GM21723 (cell line): Measurements from ENCODE around the gene GPR180.

Experiments
- ATAC-seq: cut with Tn5 transposase; IDR thresholded peaks from one replicate; pipeline ENCODE4 v1.9.1; 2021; ENCODE audit warnings: mild to moderate bottlenecking, moderate library complexity; ENCODE audit not compliant: unreplicated experiment

Gene GPR180

DNA sequence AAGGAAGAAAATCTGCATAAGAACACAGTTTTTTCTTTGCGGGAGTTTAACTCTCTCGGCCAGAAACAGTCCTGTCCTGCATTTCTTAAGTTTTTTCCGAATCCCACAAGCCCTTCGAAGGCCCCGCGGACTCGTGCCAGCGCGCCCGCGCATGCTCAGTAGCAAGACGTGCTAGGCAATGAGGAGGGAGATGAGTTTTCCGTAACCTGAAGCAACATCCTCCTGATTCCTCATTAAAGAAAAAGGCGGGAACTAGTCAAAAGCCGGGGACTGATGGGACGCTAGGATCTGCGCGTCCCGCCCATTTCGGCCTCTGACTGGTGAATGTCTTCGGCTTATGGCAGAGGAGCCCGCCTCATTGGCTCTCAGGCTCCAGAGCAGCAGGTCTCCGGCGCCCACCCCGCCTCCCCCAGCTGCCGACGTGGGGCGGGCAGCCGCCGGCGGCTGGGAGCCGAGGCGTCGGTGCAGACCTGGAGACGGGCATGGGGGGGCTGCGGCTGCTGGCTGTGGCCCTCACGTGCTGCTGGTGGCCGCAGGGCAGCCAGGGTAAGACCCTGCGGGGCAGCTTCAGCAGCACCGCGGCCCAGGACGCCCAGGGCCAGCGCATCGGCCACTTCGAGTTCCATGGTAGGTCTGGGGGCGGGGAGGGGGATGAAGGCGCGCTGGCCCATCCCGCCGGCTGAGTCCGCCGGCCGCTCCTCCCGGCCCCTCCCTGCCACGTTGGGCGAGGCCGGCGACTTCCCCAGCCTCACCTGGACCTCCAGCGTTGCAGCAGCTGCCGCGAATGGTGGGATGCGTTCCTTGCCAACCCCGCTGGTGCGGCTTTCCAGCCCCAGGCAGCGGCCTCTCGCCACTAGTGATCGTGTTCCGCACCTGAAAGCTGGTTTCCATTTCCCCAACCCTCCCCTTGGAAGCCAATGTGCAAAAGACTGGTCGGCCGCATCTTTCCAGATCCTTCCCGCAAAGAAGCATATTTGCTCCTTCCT, at the start of gene GPR180:
Gene GPR180, plus strand, starts transcription at position 412 of the 986 bp plus-strand sequence. Its CDS starts 71 bp downstream, at position 483.
- peak; percentile 99 for ATAC-seq

DNA sequence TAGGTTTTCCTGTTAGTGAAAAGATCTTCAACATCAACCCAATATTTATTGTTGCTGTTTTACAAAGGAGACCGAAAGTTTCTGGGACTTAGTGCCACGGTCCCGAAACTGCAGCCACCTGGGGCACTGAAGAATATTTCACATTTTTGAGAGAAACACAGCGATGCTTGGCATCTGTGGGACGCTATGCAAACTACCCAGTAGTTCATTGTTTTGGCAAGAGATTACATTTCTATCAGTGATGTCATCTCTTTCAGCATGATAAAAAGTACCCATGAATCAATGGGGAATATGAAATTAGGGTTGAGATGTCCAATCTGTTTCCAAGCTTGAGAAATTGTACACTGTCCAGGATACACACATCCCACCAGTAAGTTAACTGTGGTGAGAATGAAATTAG, 49.6 kb upstream of the GPR180 start:
- ATAC-seq: no peak

GRCh38 chr13:94553766-94554165, 47.9 kb upstream of the GPR180 start:
- no peak for ATAC-seq

DNA sequence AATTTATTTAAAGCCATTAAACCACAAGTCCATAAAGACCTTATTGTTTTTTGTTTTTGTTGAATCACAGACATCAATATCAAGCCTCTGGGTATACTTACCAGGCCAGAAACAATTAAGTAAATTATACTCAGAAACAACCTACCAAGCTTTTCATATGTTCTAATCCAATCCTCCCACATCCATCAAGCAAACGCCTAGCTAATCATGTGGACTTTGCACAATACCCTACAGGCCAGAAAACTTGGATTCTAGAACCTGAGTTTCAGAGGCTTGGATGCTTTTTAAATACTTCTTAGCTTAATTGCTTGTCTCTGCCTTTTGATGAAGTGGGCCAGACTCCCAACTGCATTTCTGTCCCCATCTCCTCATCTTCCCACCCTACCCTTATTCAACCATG, 45.6 kb upstream of the GPR180 start:
- no peak for ATAC-seq

GRCh38 chr13:94556621-94557020, 45.0 kb upstream of the GPR180 start:
- ATAC-seq: no peak

DNA sequence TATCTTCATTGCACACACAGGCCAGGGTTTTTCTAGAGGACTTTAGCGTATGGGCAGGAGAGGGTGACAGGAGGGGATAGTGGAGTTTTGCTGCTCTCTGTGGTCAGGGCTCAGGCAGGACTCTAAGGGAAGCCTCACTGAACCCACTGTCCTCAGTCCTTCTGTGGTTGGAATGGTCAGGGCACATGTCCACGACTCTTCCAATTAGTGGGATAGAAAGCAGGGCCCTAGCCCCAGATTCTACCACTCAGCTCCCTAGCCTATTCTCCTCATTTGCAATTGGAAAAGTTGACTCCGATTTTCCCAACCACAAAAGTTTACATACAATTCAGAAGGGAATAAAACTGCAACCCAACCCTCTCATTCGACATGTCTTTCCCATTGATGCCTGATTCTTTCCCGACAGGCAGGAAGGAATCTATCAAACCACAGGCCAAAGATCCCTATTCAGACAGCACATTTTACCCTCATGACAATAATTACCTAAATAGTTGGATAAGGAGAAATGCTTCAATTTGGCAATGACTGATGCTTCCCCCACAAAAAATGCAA, 43.9 kb upstream of the GPR180 start:
- no peak for ATAC-seq

- ATAC-seq: no peak
These were observed 42.9 kb upstream of the GPR180 start for GRCh38 chr13:94558716-94559115.

- no peak for ATAC-seq
These were observed 42.3 kb upstream of the GPR180 start for GRCh38 chr13:94559222-94559795.

- no peak for ATAC-seq
These were observed 41.5 kb upstream of the GPR180 start for GRCh38 chr13:94560116-94560515.

DNA sequence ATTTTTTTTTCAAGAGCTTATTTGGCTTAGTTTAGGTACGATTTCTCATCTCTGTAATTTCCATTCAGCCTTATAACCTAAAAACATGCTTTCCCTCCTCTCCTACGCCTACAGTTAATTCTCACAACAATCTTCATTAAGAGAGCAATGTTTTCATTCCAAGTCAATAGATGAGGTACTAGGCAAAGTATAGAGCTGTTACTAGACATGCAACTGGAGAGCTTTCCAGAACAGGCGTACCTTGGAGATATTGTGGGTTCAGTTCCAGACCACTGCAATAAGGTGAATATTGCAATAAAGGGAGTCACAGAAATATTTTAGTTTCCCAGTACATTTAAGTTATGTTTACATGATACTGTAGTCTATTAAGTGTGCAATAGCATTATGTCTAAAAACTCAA, 40.5 kb upstream of the GPR180 start:
- no peak for ATAC-seq

GRCh38 chr13:94567581-94567980, 34.1 kb upstream of the GPR180 start:
- no peak for ATAC-seq

- ATAC-seq: no peak
These were observed 33.2 kb upstream of the GPR180 start for GRCh38 chr13:94568443-94568842.

- no peak for ATAC-seq
These were observed 32.0 kb upstream of the GPR180 start for GRCh38 chr13:94569615-94570014.

- no peak for ATAC-seq
These were observed 22.6 kb upstream of the GPR180 start for GRCh38 chr13:94579063-94579462.

DNA sequence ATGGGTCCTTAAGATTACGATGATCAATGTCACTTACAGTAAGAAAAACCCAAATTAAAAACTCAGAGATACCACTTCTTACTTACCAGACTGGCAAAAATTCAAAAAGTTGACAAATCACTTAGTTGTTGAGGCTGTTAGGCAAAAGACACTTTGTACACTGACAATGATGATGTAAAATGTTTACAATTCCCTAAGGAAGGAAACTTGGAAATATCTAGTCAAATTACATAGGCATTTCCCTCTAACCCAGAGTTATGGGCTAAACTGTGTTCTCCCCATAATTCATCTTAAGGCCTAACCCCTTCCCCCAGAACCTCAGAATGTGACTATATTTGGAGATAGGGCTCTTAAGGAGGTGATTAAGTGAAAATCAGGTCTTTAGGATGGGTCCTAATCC, 17.7 kb upstream of the GPR180 start:
- no peak for ATAC-seq

DNA sequence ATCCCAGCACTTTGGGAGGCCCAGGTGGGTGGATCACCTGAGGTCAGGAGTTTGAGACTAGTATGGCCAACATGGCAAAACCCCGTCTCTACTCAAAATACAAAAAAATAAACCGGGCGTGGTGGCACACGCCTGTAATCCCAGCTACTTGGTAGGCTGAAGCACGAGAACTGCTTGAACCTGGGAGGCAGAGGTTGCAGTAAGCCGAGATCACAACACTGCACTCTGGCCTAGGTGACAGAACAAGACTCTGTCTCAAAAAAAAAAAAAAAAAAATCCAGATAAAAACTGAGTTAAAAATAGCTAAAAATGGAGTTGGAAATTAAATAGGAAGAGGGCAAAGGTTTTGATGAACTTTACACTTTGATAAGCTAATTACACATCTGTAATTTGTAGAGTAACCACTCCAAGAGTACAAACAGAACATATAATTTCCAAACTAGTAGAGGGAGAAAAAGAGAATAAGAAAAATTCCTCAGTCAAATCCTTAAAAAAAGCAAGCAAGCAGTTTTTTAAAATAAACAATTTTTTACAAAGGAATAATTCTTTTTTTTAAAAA, 16.0 kb upstream of the GPR180 start:
- ATAC-seq: no peak

- ATAC-seq: no peak
These were observed 15.3 kb upstream of the GPR180 start for GRCh38 chr13:94586371-94586770.

DNA sequence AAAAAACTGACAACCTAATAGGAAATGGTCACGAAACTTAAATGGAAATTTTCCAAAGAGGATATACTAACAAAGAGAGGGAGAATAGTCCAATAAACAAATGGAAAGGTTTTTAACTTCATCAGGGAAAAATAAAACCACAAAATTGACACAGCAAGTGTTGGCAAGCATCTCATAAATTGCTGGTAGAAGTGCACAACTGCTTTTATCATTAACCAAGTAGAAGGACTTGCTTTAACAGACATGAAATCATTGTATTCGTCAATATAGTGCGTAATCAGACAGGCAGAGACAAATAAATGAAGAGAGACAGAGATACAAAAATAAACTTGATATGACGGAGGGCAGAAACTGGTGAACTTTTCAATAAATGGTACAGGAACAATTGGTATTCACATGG, 13.1 kb upstream of the GPR180 start:
- ATAC-seq: no peak

DNA sequence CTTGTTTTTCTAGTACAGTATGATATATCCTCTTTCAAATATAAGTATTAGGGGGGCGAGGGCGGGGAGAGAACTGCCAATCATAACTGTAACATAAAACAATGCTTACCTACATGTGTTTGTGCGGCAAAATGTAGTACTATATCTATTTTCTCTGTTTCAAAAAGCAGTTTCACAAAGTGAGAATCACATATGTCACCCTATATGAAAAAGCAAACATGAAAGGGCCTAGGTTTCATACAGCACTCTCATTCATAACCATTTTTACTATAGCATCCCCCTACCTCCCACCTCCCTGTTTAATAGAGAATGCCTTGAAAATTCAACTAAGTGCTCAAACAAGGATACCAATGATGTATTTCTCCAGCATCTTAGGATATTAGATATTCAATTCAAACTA, 10.9 kb upstream of the GPR180 start:
- no peak for ATAC-seq

GRCh38 chr13:94595001-94595949, 6.4 kb upstream of the GPR180 start:
- ATAC-seq: peak; percentile 63
